Aorta (tissue), 5 donors: Measurements from ENCODE around the gene TNFAIP8L2. TPM values are rescaled to one million over a fixed set of nuclear protein-coding genes. Genes with fewer than 3 reads are reported as not detected.
A peak's percentile ranks its signal among the peaks of the same experiment; 100 is the strongest.
"Not testable (repeated sequence)": the region's sequence is repeated elsewhere in the genome, so short reads cannot be mapped to it uniquely, and the experiment has no call there.

ENCODE experiments used
- ATAC-seq: fragments of 200-7000 bp; cut with Tn5 transposase; one replicate; pipeline ENCODE4 v1.9.1; 2022; ENCODE audit warnings: moderate library complexity; ENCODE audit not compliant: low FRiP score
- DNase-seq, 2 donors: peaks; one replicate each; pipeline ENCODE4 v3.0.0-alpha.2; 2020
- H3K27ac ChIP-seq, 2 donors: one replicate each; pipeline ENCODE4 v1.5.1; 2013; ENCODE audit warnings: low read length in 2 of 2, mild to moderate bottlenecking in 2 of 2, moderate library complexity in 2 of 2, control low read depth in 1 of 2, inconsistent platforms in 1 of 2, low read depth in 1 of 2
- H3K27me3 ChIP-seq, 2 donors: one replicate each; pipeline ENCODE4 v1.6.1; 2013; ENCODE audit warnings: control low read depth in 1 of 2, low read length in 1 of 2, mild to moderate bottlenecking in 1 of 2, moderate library complexity in 1 of 2; ENCODE audit not compliant: insufficient read depth in 2 of 2, control insufficient read depth in 1 of 2
- H3K36me3 ChIP-seq, 2 donors: one replicate each; pipeline ENCODE4 v1.6.1; 2013; ENCODE audit warnings: control low read depth in 1 of 2, low read length in 1 of 2, mild to moderate bottlenecking in 1 of 2; ENCODE audit not compliant: insufficient read depth in 2 of 2, control insufficient read depth in 1 of 2
- H3K4me1 ChIP-seq, 2 donors: one replicate each; pipeline ENCODE4 v1.6.1; 2013; ENCODE audit warnings: low read length in 2 of 2, control low read depth in 1 of 2, mild to moderate bottlenecking in 1 of 2, moderate library complexity in 1 of 2; ENCODE audit not compliant: insufficient read depth in 2 of 2, control insufficient read depth in 1 of 2
- H3K4me3 ChIP-seq, 2 donors: one replicate each; pipeline ENCODE4 v1.5.1; 2013; ENCODE audit warnings: low read length in 2 of 2, control low read depth in 1 of 2, mild to moderate bottlenecking in 1 of 2
- H3K9me3 ChIP-seq: one replicate; pipeline ENCODE4 v1.6.1; 2013; ENCODE audit warnings: mild to moderate bottlenecking, low read length; ENCODE audit not compliant: control insufficient read depth
- WGBS, 2 donors: extraction: QIAGEN DNeasy Blood & Tissue Kit; methylation state at CpG; one replicate each; pipeline ENCODE4 v1.1.7; 2013; 5-methylcytosine and 5-hydroxymethylcytosine counted together
- intact Hi-C, 2 donors: fragments of 100-400 bp; cut with DNase I; formaldehyde crosslinking; loops; one replicate each; pipeline versions ENCODE4 v1.14.2 to v1.15.0; 2022
- polyA plus RNA-seq, 2 donors: library from polyadenylated mRNA; stranded (reverse); fragments of 200-250 nt; gene quantifications; one replicate each; pipeline ENCODE4 v1.2.3, GENCODE V29; 2013
- total RNA-seq, 2 donors: library from RNA; stranded (reverse); fragmentation: NEBNext Ultra II Directional; extraction: Animal tissue kit (Norgen Biotek cat#: 25700); gene quantifications; one replicate each; pipeline ENCODE4 v1.2.1, GENCODE V29; 2021
- donor health status: healthy with polysubstance abuse.
- donor health status: Bipolar disorder and iron deficiency.
- donor health status: DM: no; HTN: no; CAD: no.
- donor health status: DM: no; HTN: no; CAD: no.
- donor health status: DM: yes; HTN: yes; CAD: no.

The TNFAIP8L2 gene
- total and polyA plus RNA-seq, 4 donors = 4.1 to 7.1 (median 4.1) TPM

DNA sequence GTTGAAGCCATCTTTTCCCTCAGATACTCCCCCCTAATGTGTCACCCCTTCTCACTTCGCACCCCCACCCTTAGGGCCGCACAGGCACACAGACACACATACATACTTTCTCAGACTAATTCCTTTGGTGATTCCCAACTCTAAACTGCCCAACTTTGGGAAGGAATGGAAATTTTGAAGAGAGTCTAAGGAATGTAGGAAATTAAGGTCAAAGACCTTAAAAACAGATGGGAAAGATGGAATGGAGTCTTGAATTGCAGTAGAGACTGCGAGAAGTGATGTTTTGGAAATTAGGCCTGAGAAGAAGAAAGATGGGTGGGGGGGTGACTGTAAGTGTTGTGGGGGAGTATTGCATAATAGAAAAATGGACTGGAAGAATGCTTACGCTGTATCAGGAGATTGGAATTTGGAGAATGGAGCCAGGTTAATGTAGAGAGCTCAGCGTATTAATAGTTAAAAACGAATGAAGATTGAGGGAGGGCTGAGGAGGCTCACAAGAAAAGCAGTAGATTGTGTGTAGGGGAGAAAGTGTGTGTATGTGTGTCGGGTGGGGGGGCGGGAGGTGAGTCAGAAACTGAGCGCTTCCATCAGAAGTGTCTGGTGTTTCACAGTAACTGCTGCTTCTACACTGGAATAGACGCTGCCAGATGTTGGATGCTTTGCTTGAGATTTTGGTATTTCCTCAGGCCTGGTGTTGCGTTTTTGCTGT lies 43.6 kb downstream of the TNFAIP8L2 start:
- peaks cover 0 to 2% of the 10 kb centered on the region in 2 donors for H3K4me1 ChIP-seq
- H3K9me3 ChIP-seq = no peaks in the 10 kb centered on the region
- no peaks in the 10 kb centered on the region for H3K27me3 ChIP-seq
- H3K36me3 ChIP-seq = peaks cover 0 to 4% of the 10 kb centered on the region in 2 donors
- ATAC-seq = no peak
- peak overlapping the region; percentile 69 to 72 for H3K4me3 ChIP-seq
- intact Hi-C loops = loop anchor here in 1 of 2 donors (5.0 to 10.0 kb wide), 2 partner anchors 52 to 145 kb away; partner anchors contain the start of genes PSMD4 and RFX5
- 5 to 6% methylated on average over 11 of the region's 11 CpGs for WGBS, 2 donors
- DNase-seq = peak in 1 of 2 donors; percentile 14
- peak overlapping the region in 1 of 2 donors; percentile 80 for H3K27ac ChIP-seq

DNA sequence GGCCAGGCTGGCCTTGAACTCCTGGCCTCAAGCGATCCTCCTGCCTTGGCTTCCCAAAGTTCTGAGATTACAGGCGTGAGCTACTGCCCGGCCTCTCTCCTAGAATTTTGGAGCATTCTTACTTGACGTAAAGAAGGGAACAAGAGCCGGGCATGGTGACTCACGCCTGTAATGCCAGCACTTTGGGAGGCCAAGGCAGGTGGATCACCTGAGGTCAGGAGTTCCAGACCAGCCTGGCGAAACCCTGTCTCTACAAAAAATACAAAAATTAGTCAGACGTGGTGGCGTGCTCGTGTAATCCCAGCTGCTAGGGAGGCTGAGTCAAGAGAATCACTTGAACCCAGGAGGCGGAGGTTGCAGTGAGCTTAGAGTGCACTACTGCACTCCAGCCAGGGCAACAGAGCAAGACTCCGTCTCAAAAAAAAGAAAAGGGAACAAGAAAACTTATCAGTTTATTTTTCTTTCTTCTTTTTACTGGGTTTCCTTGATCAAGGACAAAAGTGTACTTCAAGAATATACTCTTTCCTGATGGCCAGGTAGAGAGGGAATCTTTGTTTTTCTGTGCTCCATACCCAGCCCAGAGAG lies 49.0 kb downstream of the TNFAIP8L2 start:
- H3K4me3 ChIP-seq, H3K27me3 ChIP-seq, H3K9me3 ChIP-seq, DNase-seq, H3K4me1 ChIP-seq, intact Hi-C loops, H3K27ac ChIP-seq, H3K36me3 ChIP-seq, ATAC-seq: not testable (repeated sequence)
- WGBS, 2 donors = 91 to 92% methylated on average over 12 of the region's 12 CpGs

Other genes starting within 250 kb of the TNFAIP8L2 start
- 10 to 100 TPM; 33.5 to 56.2 TPM for gene SETDB1, start 230.3 kb upstream of the TNFAIP8L2 start, total RNA-seq
- gene SETDB1, start 230.3 kb upstream of the TNFAIP8L2 start, polyA plus RNA-seq = 10 to 100 TPM; 14.9 to 27.5 TPM
- 100 to 1,000 TPM; 140 to 141 TPM for gene CERS2, start 181.8 kb upstream of the TNFAIP8L2 start, total RNA-seq
- 100 to 1,000 TPM; 106 to 133 TPM for gene CERS2, start 181.8 kb upstream of the TNFAIP8L2 start, polyA plus RNA-seq
- gene ANXA9, start 174.4 kb upstream of the TNFAIP8L2 start, total RNA-seq = not detected
- under 1 TPM in 1 of 2 donors, not detected in 1; 0.15 TPM for gene ANXA9, start 174.4 kb upstream of the TNFAIP8L2 start, polyA plus RNA-seq
- 10 to 100 TPM; 20.1 to 26.0 TPM for gene MINDY1, start 149.7 kb upstream of the TNFAIP8L2 start, total RNA-seq
- gene MINDY1, start 149.7 kb upstream of the TNFAIP8L2 start, polyA plus RNA-seq = 10 to 100 TPM in 1 of 2 donors, 1 to 10 TPM in 1; 8.9 to 17.7 TPM
- 10 to 100 TPM; 14.8 TPM for gene PRUNE1, start 148.2 kb upstream of the TNFAIP8L2 start, total RNA-seq
- gene PRUNE1, start 148.2 kb upstream of the TNFAIP8L2 start, polyA plus RNA-seq = 10 to 100 TPM; 10.5 to 16.8 TPM
- under 1 TPM; 0.29 to 0.54 TPM for gene BNIPL, start 120.1 kb upstream of the TNFAIP8L2 start, total RNA-seq
- gene BNIPL, start 120.1 kb upstream of the TNFAIP8L2 start, polyA plus RNA-seq = under 1 TPM in 1 of 2 donors, not detected in 1; 0.38 TPM
- 1 to 10 TPM; 3.0 to 3.8 TPM for gene C1orf56, start 108.9 kb upstream of the TNFAIP8L2 start, total RNA-seq
- 1 to 10 TPM; 1.8 to 2.6 TPM for gene C1orf56, start 108.9 kb upstream of the TNFAIP8L2 start, polyA plus RNA-seq
- gene CDC42SE1, start 97.0 kb upstream of the TNFAIP8L2 start, total RNA-seq = 100 to 1,000 TPM; 102 TPM
- 10 to 100 TPM; 30.1 to 82.4 TPM for gene CDC42SE1, start 97.0 kb upstream of the TNFAIP8L2 start, polyA plus RNA-seq
- gene MLLT11, start 96.3 kb upstream of the TNFAIP8L2 start, total RNA-seq = 1 to 10 TPM; 2.4 to 2.5 TPM
- gene MLLT11, start 96.3 kb upstream of the TNFAIP8L2 start, polyA plus RNA-seq = 1 to 10 TPM; 4.3 to 6.9 TPM
- gene GABPB2, start 85.9 kb upstream of the TNFAIP8L2 start, total RNA-seq = 10 to 100 TPM; 16.0 to 22.2 TPM
- gene GABPB2, start 85.9 kb upstream of the TNFAIP8L2 start, polyA plus RNA-seq = 10 to 100 TPM in 1 of 2 donors, 1 to 10 TPM in 1; 6.9 to 15.0 TPM
- 10 to 100 TPM in 1 of 2 donors, 1 to 10 TPM in 1; 8.1 to 25.2 TPM for gene SEMA6C, start 10.0 kb upstream of the TNFAIP8L2 start, total RNA-seq
- gene SEMA6C, start 10.0 kb upstream of the TNFAIP8L2 start, polyA plus RNA-seq = 10 to 100 TPM in 1 of 2 donors, 1 to 10 TPM in 1; 2.5 to 28.8 TPM
- gene LYSMD1, start 9.3 kb downstream of the TNFAIP8L2 start, total RNA-seq = 1 to 10 TPM; 7.3 to 9.6 TPM
- 1 to 10 TPM; 4.4 to 7.5 TPM for gene LYSMD1, start 9.3 kb downstream of the TNFAIP8L2 start, polyA plus RNA-seq
- 10 to 100 TPM; 27.3 to 33.8 TPM for gene SCNM1, start 9.5 kb downstream of the TNFAIP8L2 start, total RNA-seq
- 10 to 100 TPM; 39.3 to 58.4 TPM for gene SCNM1, start 9.5 kb downstream of the TNFAIP8L2 start, polyA plus RNA-seq
- under 1 TPM in 1 of 2 donors, not detected in 1; 0.78 TPM for gene TMOD4, start 19.3 kb downstream of the TNFAIP8L2 start, total RNA-seq
- gene TMOD4, start 19.3 kb downstream of the TNFAIP8L2 start, polyA plus RNA-seq = under 1 TPM in 1 of 2 donors, not detected in 1; 0.69 TPM
- 10 to 100 TPM; 37.1 to 40.8 TPM for gene VPS72, start 33.5 kb downstream of the TNFAIP8L2 start, total RNA-seq
- gene VPS72, start 33.5 kb downstream of the TNFAIP8L2 start, polyA plus RNA-seq = 10 to 100 TPM; 26.7 to 28.7 TPM
- gene PIP5K1A, start 41.9 kb downstream of the TNFAIP8L2 start, total RNA-seq = 10 to 100 TPM; 64.0 to 67.6 TPM
- gene PIP5K1A, start 41.9 kb downstream of the TNFAIP8L2 start, polyA plus RNA-seq = 10 to 100 TPM; 16.5 to 22.7 TPM
- gene PSMD4, start 98.1 kb downstream of the TNFAIP8L2 start, total RNA-seq = 100 to 1,000 TPM; 115 to 118 TPM
- 100 to 1,000 TPM; 144 to 162 TPM for gene PSMD4, start 98.1 kb downstream of the TNFAIP8L2 start, polyA plus RNA-seq
- 10 to 100 TPM; 18.4 to 24.0 TPM for gene ZNF687, start 125.7 kb downstream of the TNFAIP8L2 start, total RNA-seq
- 1 to 10 TPM; 7.7 to 9.6 TPM for gene ZNF687, start 125.7 kb downstream of the TNFAIP8L2 start, polyA plus RNA-seq
- 10 to 100 TPM; 49.0 to 60.9 TPM for gene PI4KB, start 170.8 kb downstream of the TNFAIP8L2 start, total RNA-seq
- 10 to 100 TPM; 12.9 to 41.4 TPM for gene PI4KB, start 170.8 kb downstream of the TNFAIP8L2 start, polyA plus RNA-seq
- gene RFX5, start 190.6 kb downstream of the TNFAIP8L2 start, total RNA-seq = 10 to 100 TPM; 38.0 to 51.6 TPM
- 10 to 100 TPM; 14.3 to 26.3 TPM for gene RFX5, start 190.6 kb downstream of the TNFAIP8L2 start, polyA plus RNA-seq
- gene SELENBP1, start 216.1 kb downstream of the TNFAIP8L2 start, total RNA-seq = 10 to 100 TPM; 24.5 to 66.3 TPM
- gene SELENBP1, start 216.1 kb downstream of the TNFAIP8L2 start, polyA plus RNA-seq = 100 to 1,000 TPM in 1 of 2 donors, 10 to 100 TPM in 1; 48.3 to 171 TPM
- gene PSMB4, start 242.9 kb downstream of the TNFAIP8L2 start, total RNA-seq = 100 to 1,000 TPM; 174 to 181 TPM
- 100 to 1,000 TPM; 258 to 396 TPM for gene PSMB4, start 242.9 kb downstream of the TNFAIP8L2 start, polyA plus RNA-seq